Panc1 (cell line): ENCODE measurements around the gene KIF26B.

Experiments used
- POLR2AphosphoS5 ChIP-seq: IDR thresholded peaks from 2 replicates; pipeline ENCODE4 v1.6.1; 2012; ENCODE audit warnings: mild to moderate bottlenecking, low read depth, low read length, moderate library complexity
- TF ChIP-seq, protein P1 (sequence below): fragments of 450-650 bp; IDR thresholded peaks from 2 replicates; pipeline ENCODE4 v1.5.1; 2017; ENCODE audit warnings: mild to moderate bottlenecking

DNA sequence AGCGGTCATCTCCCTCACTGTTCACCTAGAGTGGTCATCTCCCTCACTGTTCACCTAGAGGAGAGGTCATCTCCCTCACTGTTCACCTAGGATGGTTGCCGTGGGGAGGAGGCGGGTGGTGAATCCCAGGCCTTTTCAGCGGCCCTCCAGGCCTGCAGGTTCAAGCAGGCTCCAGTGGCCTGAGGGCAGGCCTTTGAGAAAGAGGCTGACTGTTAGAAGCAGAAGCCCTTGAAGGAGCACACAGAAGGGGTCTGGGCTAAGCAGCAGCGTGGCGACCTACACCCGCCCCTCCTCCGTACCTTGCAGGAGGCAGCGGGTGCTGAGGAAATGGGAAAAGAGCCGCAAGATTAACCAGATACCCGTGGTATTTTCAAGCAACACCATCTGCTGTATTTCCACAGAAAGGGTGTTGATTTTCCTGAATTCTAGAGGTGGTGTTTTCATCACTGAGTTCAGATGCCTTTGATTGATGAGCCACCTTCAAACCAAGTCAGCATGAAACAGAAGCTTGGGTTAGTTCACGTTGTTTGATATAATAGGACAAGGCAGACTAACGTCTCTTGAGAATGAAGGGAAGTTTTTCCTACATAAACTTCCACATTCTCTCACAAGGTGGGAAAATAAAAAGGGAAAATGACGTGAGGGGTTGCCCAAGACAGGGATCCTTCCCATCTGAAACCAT, 289.5 kb downstream of the KIF26B start:
- TF ChIP-seq, protein P1, sequence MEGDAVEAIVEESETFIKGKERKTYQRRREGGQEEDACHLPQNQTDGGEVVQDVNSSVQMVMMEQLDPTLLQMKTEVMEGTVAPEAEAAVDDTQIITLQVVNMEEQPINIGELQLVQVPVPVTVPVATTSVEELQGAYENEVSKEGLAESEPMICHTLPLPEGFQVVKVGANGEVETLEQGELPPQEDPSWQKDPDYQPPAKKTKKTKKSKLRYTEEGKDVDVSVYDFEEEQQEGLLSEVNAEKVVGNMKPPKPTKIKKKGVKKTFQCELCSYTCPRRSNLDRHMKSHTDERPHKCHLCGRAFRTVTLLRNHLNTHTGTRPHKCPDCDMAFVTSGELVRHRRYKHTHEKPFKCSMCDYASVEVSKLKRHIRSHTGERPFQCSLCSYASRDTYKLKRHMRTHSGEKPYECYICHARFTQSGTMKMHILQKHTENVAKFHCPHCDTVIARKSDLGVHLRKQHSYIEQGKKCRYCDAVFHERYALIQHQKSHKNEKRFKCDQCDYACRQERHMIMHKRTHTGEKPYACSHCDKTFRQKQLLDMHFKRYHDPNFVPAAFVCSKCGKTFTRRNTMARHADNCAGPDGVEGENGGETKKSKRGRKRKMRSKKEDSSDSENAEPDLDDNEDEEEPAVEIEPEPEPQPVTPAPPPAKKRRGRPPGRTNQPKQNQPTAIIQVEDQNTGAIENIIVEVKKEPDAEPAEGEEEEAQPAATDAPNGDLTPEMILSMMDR = no peak
- no peak for TF ChIP-seq POLR2AphosphoS5
